K562 (cell line): ENCODE results near the gene AGA. TPM values are rescaled to one million over a fixed set of nuclear protein-coding genes. Genes with fewer than 3 reads are reported as not detected.
A peak's percentile ranks its signal among the peaks of the same experiment; 100 is the strongest.

Source experiments
- BCOR ChIP-seq: fragments of 450-650 bp; IDR thresholded peaks from 2 replicates; pipeline ENCODE4 v1.6.1; 2016
- BRCA1 ChIP-seq, 2 experiments: fragments of 450-650 bp in 1 of 2; sonication (generic) in 1 of 2; formaldehyde crosslinking in 1 of 2; IDR thresholded peaks; 2 replicates each; pipeline versions ENCODE4 v1.5.0 to v1.6.1; 2017 to 2020; ENCODE audit warnings: mild to moderate bottlenecking in 1 of 2, missing genetic modification reagents in 1 of 2
- CEBPG ChIP-seq, 3 experiments: fragments of 200-800 bp in 1 of 3; sonication (Bioruptor generic) in 1 of 3; sonication (generic) in 1 of 3; formaldehyde crosslinking in 1 of 3; IDR thresholded peaks in 2 of 3; conservative IDR thresholded peaks in 1 of 3; 2 replicates each; pipeline versions ENCODE4 v1.6.1 to v1.8.0; 2016 to 2022; ENCODE audit warnings: missing compliant biosample characterization in 2 of 3, missing genetic modification characterization in 2 of 3, mild to moderate bottlenecking in 1 of 3, missing genetic modification reagents in 1 of 3
- COPS2 ChIP-seq: fragments of 450-650 bp; conservative IDR thresholded peaks from 2 replicates; pipeline ENCODE4 v1.6.1; 2016; ENCODE audit warnings: mild to moderate bottlenecking, moderate library complexity
- HCFC1 ChIP-seq: IDR thresholded peaks from 2 replicates; pipeline ENCODE4 v1.6.1; 2012; ENCODE audit warnings: low read depth, low read length, improper control_type of control experiment
- IRF9 ChIP-seq: fragments of 450-650 bp; IDR thresholded peaks from 2 replicates; pipeline ENCODE4 v1.6.1; 2016; ENCODE audit warnings: missing biosample characterization, missing genetic modification characterization
- MAZ ChIP-seq, 2 experiments: fragments of 450-650 bp in 1 of 2; sonication (generic) in 1 of 2; formaldehyde crosslinking; IDR thresholded peaks in 1 of 2; conservative IDR thresholded peaks in 1 of 2; 2 replicates each; pipeline versions ENCODE4 v1.4.0 to v1.5.0; 2020; ENCODE audit warnings: mild to moderate bottlenecking in 1 of 2, missing genetic modification reagents in 1 of 2
- MCM3 ChIP-seq: fragments of 450-650 bp; IDR thresholded peaks from 2 replicates; pipeline ENCODE4 v1.6.1; 2016
- NELFE ChIP-seq: IDR thresholded peaks from 2 replicates; pipeline ENCODE4 v1.6.1; 2011; ENCODE audit warnings: mild to moderate bottlenecking; ENCODE audit not compliant: insufficient read depth, insufficient read length
- NUFIP1 ChIP-seq: fragments of 450-650 bp; IDR thresholded peaks from 2 replicates; pipeline ENCODE4 v1.6.1; 2018; ENCODE audit not compliant: partially characterized antibody
- PRPF4 ChIP-seq: fragments of 200-400 bp; formaldehyde crosslinking; IDR thresholded peaks from one replicate; pipeline ENCODE4 v1.6.1; 2017; ENCODE audit warnings: low read length, low read depth, mild to moderate bottlenecking; ENCODE audit not compliant: insufficient read depth, poor library complexity, severe bottlenecking
- RBFOX2 ChIP-seq: fragments of 200-400 bp; formaldehyde crosslinking; IDR thresholded peaks from 2 replicates; pipeline ENCODE4 v1.6.1; 2017; ENCODE audit warnings: low read depth, mild to moderate bottlenecking, low read length, moderate library complexity
- RBM14 ChIP-seq: fragments of 200-400 bp; formaldehyde crosslinking; IDR thresholded peaks from 2 replicates; pipeline ENCODE4 v1.6.1; 2018; ENCODE audit warnings: low read depth, mild to moderate bottlenecking, low read length, moderate library complexity, borderline replicate concordance; ENCODE audit not compliant: insufficient read depth
- RFX7 ChIP-seq: fragments of 250-450 bp; sonication (Bioruptor Pico); IDR thresholded peaks from 2 replicates; pipeline ENCODE4 v1.5.1; 2021; ENCODE audit warnings: mild to moderate bottlenecking
- RUNX1 ChIP-seq: sonication (generic); IDR thresholded peaks from 2 replicates; pipeline ENCODE4 v1.6.1; 2016; ENCODE audit warnings: antibody characterized with exemption, low read depth
- SMC3 ChIP-seq: conservative IDR thresholded peaks from 2 replicates; pipeline ENCODE4 v1.6.1; 2011; ENCODE audit warnings: low read depth, low read length, improper control_type of control experiment; ENCODE audit not compliant: insufficient read depth
- SREBF1 ChIP-seq: fragments of 150-350 bp; IDR thresholded peaks from 2 replicates; pipeline ENCODE4 v1.6.1; 2014; ENCODE audit warnings: antibody characterized with exemption, low read depth, low read length, borderline replicate concordance
- SRSF1 ChIP-seq: fragments of 200-400 bp; formaldehyde crosslinking; IDR thresholded peaks from 2 replicates; pipeline ENCODE4 v1.6.1; 2017; ENCODE audit warnings: mild to moderate bottlenecking, low read depth, low read length, moderate library complexity
- SRSF7 ChIP-seq: fragments of 200-400 bp; formaldehyde crosslinking; optimal IDR thresholded peaks from 2 replicates; pipeline ENCODE3; 2017; ENCODE audit warnings: mild to moderate bottlenecking, low read depth, low read length
- ZBTB49 ChIP-seq: sonication (generic); formaldehyde crosslinking; IDR thresholded peaks from 2 replicates; pipeline ENCODE4 v1.8.0; 2022; ENCODE audit warnings: missing genetic modification reagents, mild to moderate bottlenecking, borderline replicate concordance
- ZFP36 ChIP-seq: fragments of 150-350 bp; IDR thresholded peaks from 2 replicates; pipeline ENCODE4 v1.6.1; 2018; ENCODE audit warnings: low read length, low read depth; ENCODE audit not compliant: partially characterized antibody
- polyA plus RNA-seq, 8 experiments: library from polyadenylated mRNA; depleted of rRNA in 4 of 8; stranded (reverse) in 5 of 8; unstranded in 3 of 8; fragments of >200 nt; fragmentation: Nextera tagmentation in 2 of 8; fragmentation: Illumina TruSeq in 1 of 8; extraction: Ambion mirVana in 2 of 8; extraction: Trizol in 1 of 8; gene quantifications; 2 replicates each; pipeline versions ENCODE4 v1.2.1 to v1.2.3, GENCODE V29; 2011 to 2014; ENCODE audit warnings: inconsistent platforms in 1 of 8, missing spikeins in 1 of 8
- total RNA-seq, 7 experiments: library from RNA; depleted of rRNA in 6 of 7; stranded (reverse); fragments of >200 nt in 6 of 7; fragmentation: Illumina TruSeq in 2 of 7; extraction: Trizol in 2 of 7; gene quantifications; 2 replicates each; pipeline versions ENCODE4 v1.2.1 to v1.2.3, GENCODE V29; 2011 to 2021; ENCODE audit warnings: low replicate concordance in 1 of 7
- TF ChIP-seq, protein P1 (sequence below): sonication (generic); formaldehyde crosslinking; IDR thresholded peaks from 2 replicates; pipeline ENCODE4 v1.4.0; 2020; ENCODE audit warnings: mild to moderate bottlenecking, missing genetic modification reagents

The AGA gene
- total and polyA plus RNA-seq, 9 of the 15 experiments (the other 6 are each of a cell fraction or from before 2014, with no cell fraction given), result 8.5 to 25.0 (median 12.6) TPM

GRCh38 chr4:177441061-177441802 is 1.0 kb downstream of the AGA start (continued):
- peak; percentile 94 for TF ChIP-seq ZFP36
- no peak for TF ChIP-seq SRSF1
- no peak for TF ChIP-seq SMC3
- no peak for TF ChIP-seq RBM14
- TF ChIP-seq MCM3, result no peak
- 0 out of 4 replicates have a peak, but pooled peaks of 1 of the 2 experiments have one; percentile 26 for TF ChIP-seq MAZ (CRISPR knock-in tag; conservative IDR thresholded peaks at IDR 0.05 in 1 of 2, IDR thresholded peaks at IDR 0.05 in 1 of 2)
- no peak for TF ChIP-seq PRPF4
- no peak for TF ChIP-seq COPS2
- TF ChIP-seq RFX7 (CRISPR knock-in tag), result no peak
- peak; percentile 42; the same call in 1 of the 2 replicates for TF ChIP-seq BCOR
- TF ChIP-seq CEBPG (CRISPR knock-in tag; IDR thresholded peaks at IDR 0.05), result peak; percentile 93
- peak; percentile 86 to 88 for TF ChIP-seq CEBPG (tag; conservative IDR thresholded peaks at IDR 0.05 in 1 of 2, IDR thresholded peaks at IDR 0.05 in 1 of 2)
- TF ChIP-seq SRSF7, result no peak
- TF ChIP-seq BRCA1 (IDR thresholded peaks at IDR 0.05), result no peak
- no peak for TF ChIP-seq BRCA1 (CRISPR knock-in tag; IDR thresholded peaks at IDR 0.05)
- no peak for TF ChIP-seq RBFOX2
- TF ChIP-seq NELFE, result no peak
- no peak for TF ChIP-seq ZBTB49 (CRISPR knock-in tag)
- no peak for TF ChIP-seq NUFIP1
- TF ChIP-seq SREBF1, result no peak
- TF ChIP-seq IRF9 (tag), result 0 out of 2 replicates have a peak, but pooled peaks have one; percentile 10
- peak; percentile 9; the same call in 1 of the 2 replicates for TF ChIP-seq HCFC1
- TF ChIP-seq, protein P1, sequence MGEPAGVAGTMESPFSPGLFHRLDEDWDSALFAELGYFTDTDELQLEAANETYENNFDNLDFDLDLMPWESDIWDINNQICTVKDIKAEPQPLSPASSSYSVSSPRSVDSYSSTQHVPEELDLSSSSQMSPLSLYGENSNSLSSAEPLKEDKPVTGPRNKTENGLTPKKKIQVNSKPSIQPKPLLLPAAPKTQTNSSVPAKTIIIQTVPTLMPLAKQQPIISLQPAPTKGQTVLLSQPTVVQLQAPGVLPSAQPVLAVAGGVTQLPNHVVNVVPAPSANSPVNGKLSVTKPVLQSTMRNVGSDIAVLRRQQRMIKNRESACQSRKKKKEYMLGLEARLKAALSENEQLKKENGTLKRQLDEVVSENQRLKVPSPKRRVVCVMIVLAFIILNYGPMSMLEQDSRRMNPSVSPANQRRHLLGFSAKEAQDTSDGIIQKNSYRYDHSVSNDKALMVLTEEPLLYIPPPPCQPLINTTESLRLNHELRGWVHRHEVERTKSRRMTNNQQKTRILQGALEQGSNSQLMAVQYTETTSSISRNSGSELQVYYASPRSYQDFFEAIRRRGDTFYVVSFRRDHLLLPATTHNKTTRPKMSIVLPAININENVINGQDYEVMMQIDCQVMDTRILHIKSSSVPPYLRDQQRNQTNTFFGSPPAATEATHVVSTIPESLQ, result 0 out of 2 replicates have a peak, but pooled peaks have one; percentile 19
- no peak for TF ChIP-seq RUNX1
